Measurements from ENCODE around the gene BCL2L2. TPM values are rescaled to one million over a fixed set of nuclear protein-coding genes. Genes with fewer than 3 reads are reported as not detected.
"Not testable (repeated sequence)": the region's sequence is repeated elsewhere in the genome, so short reads cannot be mapped to it uniquely, and the experiment has no call there.

BCL2L2 gene
- total RNA-seq, 1 experiment from 2014 or later: 25.9 TPM

DNA sequence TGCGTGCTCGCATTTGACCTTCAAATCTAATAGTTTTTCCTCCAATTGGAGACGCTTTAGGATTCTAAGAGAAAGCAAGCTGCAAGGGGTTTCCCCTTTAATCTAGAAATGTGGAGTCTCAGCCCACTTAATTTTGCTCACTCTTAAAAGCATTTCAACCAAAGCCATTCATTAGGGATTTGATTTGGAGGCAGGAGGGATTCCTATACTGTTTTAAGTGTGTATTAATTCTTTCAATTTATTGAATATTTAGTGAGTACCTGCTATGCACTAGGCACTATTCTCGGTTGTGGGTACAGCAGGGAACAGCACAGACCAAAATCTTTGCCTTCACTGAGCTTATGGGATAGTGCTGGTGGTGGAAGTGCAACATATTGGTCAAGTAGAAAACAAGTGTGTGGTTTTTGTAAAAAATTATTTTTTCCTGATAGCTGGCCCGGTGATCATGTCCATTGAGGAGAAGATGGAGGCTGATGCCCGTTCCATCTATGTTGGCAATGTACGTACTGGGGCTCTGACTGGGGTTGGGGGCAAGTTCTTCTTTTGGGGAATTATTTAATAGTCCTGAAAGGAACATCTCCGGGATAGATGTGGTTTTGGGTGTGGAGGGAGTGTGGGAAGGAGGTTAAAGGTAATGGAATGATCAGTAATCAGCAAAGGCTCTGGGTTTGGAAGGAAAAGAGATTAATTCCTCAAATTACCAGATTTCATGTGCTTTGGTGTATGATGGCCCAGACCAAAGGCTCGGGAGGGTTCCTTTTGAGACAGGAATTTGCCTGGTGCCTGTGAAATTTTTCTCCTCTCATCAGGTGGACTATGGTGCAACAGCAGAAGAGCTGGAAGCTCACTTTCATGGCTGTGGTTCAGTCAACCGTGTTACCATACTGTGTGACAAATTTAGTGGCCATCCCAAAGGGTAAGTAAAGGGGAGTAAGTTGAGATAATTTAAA lies 16.2 kb downstream of the BCL2L2 start:
- DNase-seq (ENCODE audit: extremely low read depth, low read depth): no peak

DNA sequence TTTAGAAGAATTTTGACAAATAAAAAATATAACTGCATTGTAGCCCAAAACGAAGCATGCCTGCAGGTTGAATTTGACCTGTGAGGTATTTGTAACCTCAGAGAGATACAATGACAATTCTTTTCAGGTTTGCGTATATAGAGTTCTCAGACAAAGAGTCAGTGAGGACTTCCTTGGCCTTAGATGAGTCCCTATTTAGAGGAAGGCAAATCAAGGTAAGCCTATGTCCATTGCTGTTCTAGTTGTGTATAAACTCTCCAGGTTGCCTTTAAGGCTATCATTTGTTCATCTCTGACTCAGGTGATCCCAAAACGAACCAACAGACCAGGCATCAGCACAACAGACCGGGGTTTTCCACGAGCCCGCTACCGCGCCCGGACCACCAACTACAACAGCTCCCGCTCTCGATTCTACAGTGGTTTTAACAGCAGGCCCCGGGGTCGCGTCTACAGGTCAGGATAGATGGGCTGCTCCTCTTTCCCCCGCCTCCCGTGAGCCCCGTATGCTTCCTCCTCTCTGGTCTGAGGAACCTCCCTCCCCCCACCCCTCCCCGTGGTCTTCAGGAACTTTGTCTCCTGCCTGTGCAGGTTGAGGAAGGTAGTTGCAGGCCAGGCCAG lies 17.3 kb downstream of the BCL2L2 start:
- DNase-seq (ENCODE audit: extremely low read depth, low read depth): no peak

DNA sequence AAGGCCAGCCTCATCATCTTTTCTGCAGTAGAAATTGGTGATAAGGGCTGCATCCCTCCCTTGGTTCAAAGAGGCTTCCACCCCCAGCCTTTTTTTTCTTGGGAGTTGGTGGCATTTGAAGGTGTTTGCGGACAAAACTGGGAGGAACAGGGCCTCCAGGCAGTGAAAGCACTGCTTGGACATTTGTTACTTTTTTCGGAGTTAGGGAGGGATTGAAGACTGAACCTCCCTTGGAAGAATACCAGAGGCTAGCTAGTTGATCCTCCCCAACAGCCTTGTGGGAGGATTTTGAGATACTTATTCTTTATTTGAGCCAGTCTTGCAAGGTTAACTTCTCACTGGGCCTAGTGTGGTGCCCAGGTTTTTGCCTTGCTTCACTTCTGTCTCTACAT lies 17.8 kb downstream of the BCL2L2 start:
- no peak for DNase-seq (ENCODE audit: extremely low read depth, low read depth)

DNA sequence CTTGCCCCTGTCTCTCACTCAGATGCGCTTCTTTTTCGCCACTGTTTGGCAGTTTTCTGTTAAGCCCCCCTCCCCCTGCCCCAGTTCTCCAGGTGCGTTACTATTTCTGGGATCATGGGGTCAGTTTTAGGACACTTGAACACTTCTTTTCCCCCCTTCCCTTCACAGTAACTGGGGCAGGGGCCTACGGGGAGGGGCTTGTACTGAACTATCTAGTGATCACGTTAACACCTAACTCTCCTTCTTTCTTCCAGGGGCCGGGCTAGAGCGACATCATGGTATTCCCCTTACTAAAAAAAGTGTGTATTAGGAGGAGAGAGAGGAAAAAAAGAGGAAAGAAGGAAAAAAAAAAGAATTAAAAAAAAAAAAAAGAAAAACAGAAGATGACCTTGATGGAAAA lies 18.4 kb downstream of the BCL2L2 start:
- DNase-seq (ENCODE audit: extremely low read depth, low read depth): no peak

DNA sequence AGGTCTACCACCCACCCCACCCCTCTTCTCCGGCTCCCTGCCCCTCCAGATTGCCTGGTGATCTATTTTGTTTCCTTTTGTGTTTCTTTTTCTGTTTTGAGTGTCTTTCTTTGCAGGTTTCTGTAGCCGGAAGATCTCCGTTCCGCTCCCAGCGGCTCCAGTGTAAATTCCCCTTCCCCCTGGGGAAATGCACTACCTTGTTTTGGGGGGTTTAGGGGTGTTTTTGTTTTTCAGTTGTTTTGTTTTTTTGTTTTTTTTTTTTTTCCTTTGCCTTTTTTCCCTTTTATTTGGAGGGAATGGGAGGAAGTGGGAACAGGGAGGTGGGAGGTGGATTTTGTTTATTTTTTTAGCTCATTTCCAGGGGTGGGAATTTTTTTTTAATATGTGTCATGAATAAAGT lies 19.1 kb downstream of the BCL2L2 start:
- not testable (repeated sequence) for DNase-seq (ENCODE audit: extremely low read depth, low read depth)

DNA sequence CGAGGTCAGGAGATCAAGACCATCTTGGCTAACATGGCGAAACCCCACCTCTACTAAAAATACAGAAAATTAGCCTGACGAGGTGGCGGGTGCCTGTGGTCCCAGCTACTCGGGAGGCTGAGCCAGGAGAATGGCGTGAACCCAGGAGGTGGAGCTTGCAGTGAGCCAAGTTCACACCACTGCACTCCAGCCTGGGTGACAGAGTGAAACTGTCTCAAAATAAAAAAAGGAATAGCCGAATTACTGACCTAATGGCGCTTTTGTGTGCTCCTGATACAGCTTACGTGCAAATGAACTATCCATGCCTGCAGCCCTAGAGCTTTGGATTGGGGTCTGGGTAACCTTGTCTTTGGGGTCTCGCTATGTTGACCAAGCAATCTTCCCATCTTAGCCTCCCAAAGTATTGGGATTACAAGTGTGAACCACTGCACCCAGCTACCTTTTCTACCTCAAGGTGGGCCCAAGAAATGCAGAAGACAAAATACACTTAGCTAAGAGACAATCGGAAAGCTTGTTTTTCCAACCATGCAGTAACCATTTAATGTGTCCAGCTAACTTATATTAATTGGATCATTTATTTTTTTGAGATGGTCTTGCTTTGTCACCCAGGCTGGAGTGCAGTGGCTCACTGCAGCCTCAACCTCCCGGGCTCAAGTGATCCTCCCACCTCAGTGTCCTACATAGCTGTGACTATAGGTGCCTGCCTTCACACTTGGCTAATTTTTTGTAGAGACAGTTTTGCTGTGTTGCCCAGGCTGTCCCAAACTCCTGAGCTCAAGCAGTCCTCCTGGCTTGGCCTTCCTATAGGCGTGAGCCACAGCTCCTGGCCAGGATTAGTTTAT lies 20.1 kb downstream of the BCL2L2 start:
- DNase-seq (ENCODE audit: extremely low read depth, low read depth): no peak

DNA sequence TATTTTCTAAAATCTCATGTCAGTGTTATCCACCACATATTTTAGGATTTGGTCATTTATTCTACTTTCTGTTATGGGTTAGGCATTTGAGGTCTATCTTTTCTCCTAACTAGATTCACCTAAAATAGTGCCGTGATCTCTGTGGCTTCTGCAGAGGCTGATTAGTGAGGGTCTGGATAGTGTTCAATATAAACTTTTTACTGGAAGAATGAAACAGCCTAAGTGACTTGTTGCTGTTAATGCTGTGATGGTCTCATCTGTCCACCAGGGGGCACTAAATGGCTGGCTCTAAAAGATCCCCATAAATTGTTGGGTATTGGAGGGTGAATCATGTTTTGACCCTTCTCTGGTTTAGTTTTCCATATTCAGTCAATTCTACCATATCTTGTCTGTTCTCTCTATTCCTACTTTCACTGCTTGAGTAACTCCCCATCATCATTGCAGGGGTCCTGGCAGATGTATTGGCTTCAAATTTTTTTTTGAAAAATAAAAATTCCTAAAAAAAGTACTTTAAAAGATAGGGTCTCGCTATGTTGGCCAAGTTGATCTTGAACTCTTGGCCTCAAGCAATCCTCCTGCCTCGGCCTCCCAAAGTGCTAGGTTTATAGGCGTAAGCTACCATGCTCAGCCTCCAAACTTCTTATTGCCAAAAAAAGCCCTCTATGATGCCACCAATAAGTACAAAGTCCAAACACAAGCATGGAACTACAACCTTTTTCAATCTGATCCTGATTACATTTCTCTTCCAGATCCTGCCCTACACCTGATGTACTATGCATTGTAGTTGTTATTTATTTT lies 21.5 kb downstream of the BCL2L2 start:
- DNase-seq (ENCODE audit: extremely low read depth, low read depth): peak; percentile 70

DNA sequence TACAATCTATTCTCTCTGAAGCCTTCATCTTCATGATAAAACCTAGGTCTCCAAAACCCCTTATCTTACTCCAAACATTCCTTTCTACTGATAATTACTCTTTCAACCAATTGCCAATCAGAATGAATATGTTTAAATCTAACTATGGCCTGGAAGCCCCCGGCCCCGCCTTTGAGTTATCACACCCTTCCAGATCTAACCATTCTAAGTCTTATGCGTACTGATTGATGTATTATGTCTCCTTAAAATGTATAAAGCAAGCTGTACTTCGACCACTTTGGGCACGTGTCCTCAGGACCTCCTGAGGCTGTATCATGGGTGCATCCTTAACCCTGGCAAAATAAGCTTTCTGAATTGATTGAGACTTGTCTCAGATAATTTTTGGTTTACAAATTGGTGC lies 29.0 kb downstream of the BCL2L2 start:
- no peak for DNase-seq (ENCODE audit: extremely low read depth, low read depth)

DNA sequence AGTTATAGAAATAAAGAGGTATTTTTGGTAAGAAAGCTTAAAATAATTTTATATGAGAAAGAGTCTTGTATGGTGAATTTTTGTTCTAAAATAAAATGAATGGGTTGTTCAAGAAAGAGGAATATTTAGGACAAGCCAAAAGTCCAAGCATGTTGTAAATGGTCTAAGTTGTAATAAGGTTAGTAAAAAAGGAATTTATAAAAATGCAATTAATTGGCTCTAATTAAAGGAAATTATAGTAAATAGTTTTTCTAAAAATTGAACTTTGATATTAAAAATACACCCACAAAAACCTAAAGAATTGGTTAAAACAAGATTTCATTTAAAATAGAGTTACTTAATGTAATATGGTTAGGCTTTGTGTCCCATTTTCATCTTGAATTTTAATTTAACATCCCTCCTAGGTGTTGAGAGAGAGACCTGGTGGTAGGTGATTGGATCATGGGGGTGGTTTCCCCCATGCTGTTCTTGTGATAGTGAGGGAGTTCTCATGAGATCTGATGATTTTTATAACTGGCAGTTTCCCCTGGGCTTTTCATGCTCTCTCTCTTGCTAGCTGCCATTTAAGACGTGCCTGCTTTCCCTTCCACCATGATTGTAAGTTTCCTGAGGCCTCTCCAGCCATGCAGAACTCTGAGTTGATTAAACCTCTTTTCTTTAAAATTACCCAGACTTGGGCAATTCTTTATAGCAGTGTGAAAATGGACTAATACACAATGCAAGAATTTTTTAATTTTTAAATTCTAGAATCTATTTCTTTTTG lies 33.1 kb downstream of the BCL2L2 start:
- no peak for DNase-seq (ENCODE audit: extremely low read depth, low read depth)

DNA sequence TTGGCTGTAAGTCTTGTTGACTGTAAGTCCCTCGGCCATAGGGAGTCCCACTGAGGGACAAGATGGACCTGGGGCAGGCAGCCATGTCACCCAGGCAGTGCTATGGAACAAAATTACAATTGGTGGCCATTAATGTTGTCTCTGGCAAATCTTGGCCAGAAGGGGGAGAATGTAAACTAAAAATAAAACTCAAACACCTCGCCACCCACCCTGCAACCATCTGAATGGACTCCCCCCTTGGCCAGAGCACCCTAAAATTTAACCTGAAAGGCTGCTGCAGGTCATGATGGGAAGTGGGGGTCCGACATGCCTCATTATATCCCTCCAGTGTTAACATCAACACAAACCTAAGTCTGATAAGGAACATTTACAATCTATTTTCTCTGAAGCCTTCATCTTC lies 37.8 kb downstream of the BCL2L2 start:
- no peak for DNase-seq (ENCODE audit: extremely low read depth, low read depth)

DNA sequence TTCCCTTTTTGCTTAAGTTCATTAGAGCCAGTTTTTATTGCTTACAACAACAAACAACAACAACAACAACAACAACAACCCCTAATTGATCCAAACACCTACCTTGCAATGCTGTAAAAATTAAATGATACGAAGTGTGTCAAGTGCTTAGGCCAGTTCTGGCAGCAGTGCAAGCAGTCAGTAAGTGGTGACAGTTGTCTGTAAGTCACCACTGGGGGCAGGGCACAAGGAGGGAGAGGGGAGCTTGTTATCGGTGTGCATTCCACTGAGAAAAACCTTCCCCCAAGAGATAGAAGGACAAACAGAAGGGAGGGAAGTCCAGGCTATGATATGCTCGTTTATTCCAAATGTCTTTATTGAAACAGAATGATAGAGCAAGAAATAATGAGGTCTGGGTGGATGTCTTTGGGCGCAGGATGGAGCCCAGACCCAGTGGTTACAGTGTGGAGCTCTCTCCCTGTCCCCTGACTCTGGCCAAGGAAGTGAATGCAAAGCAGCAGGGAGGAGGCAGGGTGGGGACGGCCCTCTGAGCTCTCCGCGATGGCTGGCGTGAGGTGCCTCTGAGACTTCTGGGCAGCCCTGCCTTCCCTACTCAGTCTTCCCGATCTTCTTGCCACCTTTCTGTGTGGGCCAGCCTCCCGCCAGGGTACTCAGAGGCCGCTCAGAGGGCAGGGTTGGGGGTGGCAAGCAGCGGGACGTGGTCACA lies 39.5 kb downstream of the BCL2L2 start:
- DNase-seq (ENCODE audit: extremely low read depth, low read depth): no peak

DNA sequence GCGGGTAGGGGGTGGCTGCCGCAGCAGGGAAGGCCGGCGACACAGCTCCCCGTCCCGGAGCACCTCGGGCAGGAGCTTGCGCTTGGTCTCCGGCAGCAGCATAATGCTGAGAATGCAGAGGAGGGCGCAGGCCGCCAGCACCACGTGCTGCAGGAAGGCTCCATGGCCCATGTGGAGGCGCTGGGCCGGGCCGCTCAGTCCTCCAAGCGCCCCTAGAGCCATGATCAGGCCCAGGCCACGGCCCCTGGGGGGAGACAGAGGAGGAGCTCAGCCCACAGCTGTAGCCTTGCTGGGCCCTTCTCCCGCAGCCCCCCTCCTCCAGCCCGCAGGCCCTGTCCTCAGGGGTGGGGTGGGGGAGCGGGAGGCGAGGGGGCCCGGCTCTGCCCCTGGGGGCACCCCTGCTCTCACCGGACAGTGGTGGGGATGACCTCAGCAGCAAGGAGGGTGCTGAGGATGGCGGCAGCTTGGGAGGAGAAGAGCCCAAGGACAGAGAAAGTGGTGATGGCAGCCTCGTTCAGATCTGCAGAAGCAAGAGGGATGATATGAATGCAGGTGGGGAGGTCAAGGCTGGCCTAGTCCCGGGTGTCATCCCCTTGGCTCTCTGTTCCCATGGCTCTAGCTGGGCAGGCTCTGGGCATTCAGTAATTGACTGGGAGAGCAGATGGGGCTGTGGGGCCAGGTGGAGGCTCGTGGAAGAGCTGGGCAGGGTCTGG lies 40.2 kb downstream of the BCL2L2 start:
- DNase-seq (ENCODE audit: extremely low read depth, low read depth): no peak

DNA sequence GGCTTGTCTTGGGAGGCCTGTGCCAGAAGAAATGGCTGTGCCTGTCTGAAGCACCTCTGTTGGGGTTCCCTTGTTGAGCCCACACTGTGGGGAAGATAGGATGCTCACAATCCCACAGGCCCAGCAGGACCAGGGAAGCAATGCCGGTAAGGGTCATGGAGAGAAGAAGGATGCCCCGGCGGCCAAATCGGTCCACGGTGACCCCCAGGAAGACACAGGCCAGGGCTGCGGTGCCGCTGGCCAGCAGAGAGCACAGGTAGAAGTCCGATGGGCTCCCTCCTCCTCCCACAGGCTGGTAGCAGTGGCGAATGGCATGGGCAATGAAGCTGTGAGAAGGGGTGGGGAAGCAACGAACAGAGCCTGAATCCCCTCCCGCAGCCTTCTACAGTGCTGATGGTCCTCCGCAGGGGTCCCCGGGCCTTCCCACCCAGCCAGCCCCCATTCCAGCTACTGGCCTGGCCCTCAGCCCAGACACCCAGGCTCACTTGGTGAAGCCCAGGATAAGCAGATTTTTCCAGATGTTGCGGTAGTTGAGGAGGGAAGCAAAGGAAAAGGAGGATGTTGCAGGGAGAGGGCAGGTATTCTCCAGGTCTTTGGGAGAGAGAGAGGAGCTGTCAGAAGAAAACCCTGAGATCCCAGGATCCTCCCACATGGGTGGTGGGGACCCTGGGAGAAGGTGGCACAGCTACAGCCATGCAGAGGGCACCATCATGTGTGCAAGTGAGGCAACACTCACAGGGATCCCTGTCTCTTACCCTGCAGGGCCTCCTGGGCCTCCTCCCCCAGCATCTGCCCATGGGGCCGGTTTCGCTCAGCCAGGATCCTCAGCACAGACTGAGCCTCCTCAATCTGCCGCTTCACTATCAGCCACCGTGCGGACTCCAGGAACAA lies 41.0 kb downstream of the BCL2L2 start:
- no peak for DNase-seq (ENCODE audit: extremely low read depth, low read depth)

DNA sequence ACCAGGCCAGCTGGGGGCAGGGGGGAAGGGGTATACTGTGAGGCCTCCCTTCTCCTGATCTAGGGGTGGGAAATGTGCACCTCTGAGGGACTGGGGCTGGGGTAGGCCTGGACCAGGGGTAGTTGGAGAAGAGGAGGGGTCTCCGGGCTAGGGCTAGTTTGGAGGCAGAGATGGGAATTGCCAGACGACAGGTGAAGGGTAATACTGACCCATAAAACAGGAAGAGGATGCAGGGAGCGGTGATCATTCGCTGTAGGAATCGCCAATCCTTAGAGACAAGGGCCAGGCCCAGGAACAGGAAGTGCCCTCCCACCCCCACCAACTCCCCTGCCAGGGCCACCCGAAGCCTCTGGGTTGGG lies 41.6 kb downstream of the BCL2L2 start:
- no peak for DNase-seq (ENCODE audit: extremely low read depth, low read depth)

DNA sequence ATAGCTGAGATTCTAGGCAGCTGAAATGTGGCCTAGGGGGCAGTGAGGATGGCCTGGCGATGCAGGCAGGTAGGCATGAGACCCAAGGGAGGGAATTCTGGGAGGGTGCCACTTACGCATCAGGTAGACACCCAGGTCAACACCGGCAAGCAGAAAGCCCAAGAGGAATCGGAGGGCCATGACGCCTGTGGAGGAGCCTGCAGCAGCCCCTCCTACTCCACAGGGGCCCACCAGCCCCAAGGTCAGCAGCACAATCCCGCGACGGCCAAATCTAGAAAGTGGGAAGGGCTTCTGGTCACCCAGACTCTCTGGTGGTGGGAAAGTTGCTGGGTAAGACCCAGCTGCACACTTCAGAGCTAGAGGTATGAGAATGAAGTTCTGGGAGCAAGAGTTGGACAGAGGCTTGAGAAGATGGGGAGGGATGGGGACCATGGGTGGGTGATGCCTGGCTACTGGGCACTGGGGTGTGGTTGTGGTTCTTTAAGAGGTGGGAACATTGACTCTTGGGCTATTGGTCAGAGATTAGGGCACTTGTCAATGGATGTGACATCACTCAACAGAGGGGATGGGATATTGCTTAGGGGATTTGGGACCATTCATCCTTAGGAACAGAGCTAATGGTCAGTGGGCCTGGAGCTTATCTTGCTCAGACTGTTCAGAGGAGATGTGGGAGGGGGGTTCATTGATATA lies 42.7 kb downstream of the BCL2L2 start:
- DNase-seq (ENCODE audit: extremely low read depth, low read depth): no peak

DNA sequence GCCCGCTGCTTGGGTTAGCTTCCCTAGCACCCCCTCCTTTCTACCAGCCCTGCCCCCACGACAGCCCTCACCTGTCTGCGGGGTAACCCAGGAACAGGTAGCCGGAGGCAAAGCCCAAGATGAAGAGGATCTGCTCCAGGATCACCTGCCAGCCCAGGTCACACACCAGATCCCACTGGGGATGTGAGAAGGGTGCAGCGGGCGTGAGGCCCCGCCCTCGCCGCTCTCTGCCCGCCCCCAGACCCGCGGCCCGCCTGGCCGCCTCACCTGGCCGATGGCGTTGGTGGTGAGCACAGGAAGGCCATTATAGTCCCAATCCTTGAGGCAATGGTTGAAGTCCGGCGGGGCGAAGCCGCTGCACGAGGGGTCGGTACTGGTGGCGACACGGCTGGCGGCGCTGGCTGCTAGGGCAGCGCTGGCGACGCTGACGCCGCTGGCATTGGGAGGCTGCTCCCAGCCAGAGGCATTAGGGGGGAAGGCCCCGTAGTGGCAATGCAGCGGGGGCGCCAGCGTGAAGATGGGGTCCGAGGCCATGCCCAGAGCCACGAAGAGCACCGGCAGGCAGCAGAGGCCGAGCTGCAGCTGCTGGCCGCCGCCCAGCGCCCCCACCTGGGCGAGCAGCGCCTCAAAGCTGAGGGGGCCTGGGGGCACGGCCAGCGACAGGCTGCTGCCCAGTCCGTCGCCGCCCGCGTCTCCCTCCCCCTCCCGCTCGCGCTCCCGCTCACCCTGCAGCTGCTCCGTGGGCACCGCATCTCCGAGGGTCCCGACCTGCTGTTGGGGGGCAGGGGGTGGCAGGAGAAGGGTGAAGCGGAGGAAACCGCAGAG lies 45.3 kb downstream of the BCL2L2 start:
- no peak for DNase-seq (ENCODE audit: extremely low read depth, low read depth)
